Peyer's patch (tissue), 4 donors: Measurements from ENCODE around the gene NKD1.

Experiments
- CTCF ChIP-seq, 6 experiments: fragments of 450-650 bp in 4 of 6; fragments of 200-600 bp in 2 of 6; sonication (generic) in 1 of 6; IDR thresholded peaks; one replicate each; pipeline ENCODE4 v1.5.1; 2017 to 2019; ENCODE audit warnings: antibody characterized with exemption in 6 of 6, mild to moderate bottlenecking in 3 of 6, moderate library complexity in 1 of 6
- POLR2A ChIP-seq, 2 donors: fragments of 450-650 bp; IDR thresholded peaks; one replicate each; pipeline ENCODE4 v1.5.1; 2017; ENCODE audit warnings: antibody characterized with exemption in 2 of 2, mild to moderate bottlenecking in 2 of 2, moderate library complexity in 2 of 2

GRCh38 chr16:50573279-50573678 is 25.1 kb downstream of the NKD1 start:
- TF ChIP-seq CTCF (IDR thresholded peaks at IDR 0.05) (no peak), POLR2A (IDR thresholded peaks at IDR 0.05) (no peak)
